ENCODE measurements around the gene CHERP.

GRCh38 chr19:16586477-16586871 lies 44.2 kb upstream of the CHERP start:
- no peak for TF ChIP-seq CTCF (IDR thresholded peaks at IDR 0.05)
- TF ChIP-seq POLR2AphosphoS5 (IDR thresholded peaks at IDR 0.05), result no peak
- TF ChIP-seq EP300 (IDR thresholded peaks at IDR 0.05), result no peak

Data from upper lobe of left lung (tissue), 4 donors.